Raji (cell line): ENCODE data around the gene IVD.

Experiments
- POLR2A ChIP-seq: IDR thresholded peaks from 2 replicates; pipeline ENCODE4 v1.6.1; 2011; ENCODE audit warnings: low read depth, low read length, control low read depth; ENCODE audit not compliant: insufficient read depth

IVD gene

DNA sequence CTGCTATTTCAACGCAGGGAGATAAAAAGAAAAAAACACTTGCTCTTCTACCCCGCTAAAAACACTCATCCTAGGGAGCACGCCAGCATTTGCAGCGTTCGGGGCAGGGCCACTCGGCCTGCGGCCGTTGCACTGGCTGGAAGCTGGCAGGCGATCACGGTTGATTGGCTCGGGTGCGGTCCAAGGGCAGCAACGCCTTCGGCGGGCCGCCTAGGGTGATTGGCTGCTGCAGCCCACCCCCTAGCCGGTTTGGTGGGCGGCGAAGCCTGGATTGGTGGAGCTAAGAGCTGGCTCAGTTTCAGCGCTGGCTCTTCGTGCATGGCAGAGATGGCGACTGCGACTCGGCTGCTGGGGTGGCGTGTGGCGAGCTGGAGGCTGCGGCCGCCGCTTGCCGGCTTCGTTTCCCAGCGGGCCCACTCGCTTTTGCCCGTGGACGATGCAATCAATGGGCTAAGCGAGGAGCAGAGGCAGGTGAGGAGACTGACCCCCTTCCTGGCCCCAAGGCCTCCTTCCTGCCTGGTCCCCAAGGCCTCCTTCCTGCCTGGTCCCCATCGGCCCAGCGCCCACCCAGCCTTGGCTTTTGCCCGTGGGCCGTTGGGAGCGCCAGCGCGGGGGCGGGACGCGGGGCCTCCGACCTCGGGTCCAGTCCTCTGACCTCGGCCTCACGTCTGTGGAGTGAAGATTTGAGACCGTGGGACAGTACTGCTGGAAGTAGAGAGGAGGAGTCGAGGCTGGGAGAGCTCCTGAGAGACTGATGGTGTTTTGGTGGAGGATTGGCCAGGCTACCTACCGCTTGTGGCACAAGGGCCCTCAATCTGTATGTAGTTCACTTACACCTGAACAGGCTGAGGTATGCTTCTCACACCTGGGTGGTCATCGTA is at the start of gene IVD:
TSS of gene IVD (plus strand) at position 295 of the 881 bp plus-strand sequence. CDS start at position 328, 33 bp downstream.
- peak; percentile 86 for TF ChIP-seq POLR2A

DNA sequence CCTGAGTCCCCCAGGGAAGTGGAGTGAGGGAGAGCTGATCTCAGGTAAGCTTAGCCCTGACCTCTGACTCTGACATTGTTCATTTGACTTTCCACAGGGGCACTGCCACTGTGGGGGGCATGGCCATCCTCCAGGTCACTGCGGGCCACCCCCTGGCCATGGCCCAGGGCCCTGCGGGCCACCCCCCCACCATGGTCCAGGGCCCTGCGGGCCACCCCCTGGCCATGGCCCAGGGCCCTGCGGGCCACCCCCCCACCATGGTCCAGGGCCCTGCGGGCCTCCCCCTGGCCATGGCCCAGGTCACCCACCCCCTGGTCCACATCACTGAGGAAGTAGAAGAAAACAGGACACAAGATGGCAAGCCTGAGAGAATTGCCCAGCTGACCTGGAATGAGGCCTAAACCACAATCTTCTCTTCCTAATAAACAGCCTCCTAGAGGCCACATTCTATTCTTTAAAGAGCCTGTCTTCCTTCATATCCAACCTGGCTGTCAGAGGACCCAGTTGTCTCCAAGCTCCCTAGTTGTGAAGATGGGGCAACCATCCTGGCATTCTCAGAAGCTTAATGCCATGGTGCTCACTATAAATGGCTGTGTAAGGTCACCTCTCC is 49.5 kb upstream of the IVD start:
- no peak for TF ChIP-seq POLR2A

- TF ChIP-seq POLR2A, result no peak
Measured at GRCh38 chr15:40357246-40357645, 48.3 kb upstream of the IVD start.

DNA sequence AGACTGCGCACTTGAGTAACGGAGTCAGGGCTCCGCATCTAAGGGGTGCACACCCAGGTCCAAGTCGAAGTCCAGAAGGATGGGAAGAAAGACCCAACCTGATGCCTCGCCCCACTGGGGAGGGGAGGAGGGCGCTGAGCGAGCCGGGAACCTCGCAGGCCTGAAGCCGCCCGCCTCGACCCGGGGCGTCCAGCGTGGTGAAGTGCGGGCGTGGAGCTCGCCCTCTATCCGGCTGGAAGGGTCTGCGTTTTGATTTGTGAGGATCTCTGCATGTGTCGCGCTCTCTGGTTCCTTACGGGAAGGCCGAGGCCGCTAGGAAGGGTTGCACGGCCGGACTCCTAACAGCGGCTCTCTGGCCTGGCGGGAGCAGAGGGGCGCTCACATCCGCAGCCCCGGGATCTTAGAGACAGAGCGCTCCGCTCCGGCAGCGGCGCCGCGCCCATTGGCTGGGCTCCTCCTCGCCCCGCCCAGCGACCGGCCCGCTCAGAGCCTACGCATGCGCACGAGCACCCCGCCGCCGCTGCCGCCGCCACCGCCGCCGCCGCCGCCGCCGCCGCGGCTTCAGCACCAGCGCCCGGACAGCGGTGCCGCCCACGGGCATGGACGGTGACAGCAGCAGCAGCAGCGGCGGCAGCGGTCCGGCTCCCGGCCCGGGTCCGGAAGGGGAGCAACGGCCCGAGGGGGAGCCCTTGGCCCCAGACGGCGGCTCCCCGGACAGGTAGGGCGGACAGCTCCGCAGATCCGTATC is 47.7 kb upstream of the IVD start, which contains the start of gene DISP2:
TSS of gene DISP2 (plus strand) at position 497 of the 748 bp plus-strand sequence. CDS start at position 600, 103 bp downstream.
- peak; percentile 58 for TF ChIP-seq POLR2A

GRCh38 chr15:40358471-40359353 is 46.9 kb upstream of the IVD start:
- TF ChIP-seq POLR2A, result peak; percentile 69

- TF ChIP-seq POLR2A, result no peak
Measured at GRCh38 chr15:40360015-40360414, 45.6 kb upstream of the IVD start.

- TF ChIP-seq POLR2A, result no peak
Measured at GRCh38 chr15:40361640-40362039, 44.0 kb upstream of the IVD start.

DNA sequence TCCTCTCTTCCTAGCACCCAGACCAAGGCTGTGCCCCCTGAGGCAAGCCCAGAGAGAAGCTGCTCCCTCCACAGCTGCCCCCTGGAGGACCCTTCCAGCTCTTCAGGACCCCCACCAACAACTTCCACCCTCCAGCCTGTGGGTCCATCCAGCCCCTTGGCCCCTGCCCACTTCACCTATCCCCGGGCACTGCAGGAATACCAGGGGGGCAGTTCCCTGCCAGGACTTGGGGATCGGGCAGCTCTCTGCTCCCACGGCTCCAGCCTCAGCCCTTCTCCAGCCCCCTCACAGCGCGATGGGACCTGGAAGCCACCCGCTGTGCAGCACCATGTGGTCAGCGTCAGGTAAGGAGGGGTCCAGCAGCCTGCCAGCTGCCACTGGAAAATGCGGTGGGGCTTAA is 42.0 kb upstream of the IVD start:
- TF ChIP-seq POLR2A, result no peak

- no peak for TF ChIP-seq POLR2A
Measured at GRCh38 chr15:40364251-40364650, 41.3 kb upstream of the IVD start.

- no peak for TF ChIP-seq POLR2A
Measured at GRCh38 chr15:40365016-40365415, 40.6 kb upstream of the IVD start.

- TF ChIP-seq POLR2A, result no peak
Measured at GRCh38 chr15:40365624-40366456, 39.8 kb upstream of the IVD start.

DNA sequence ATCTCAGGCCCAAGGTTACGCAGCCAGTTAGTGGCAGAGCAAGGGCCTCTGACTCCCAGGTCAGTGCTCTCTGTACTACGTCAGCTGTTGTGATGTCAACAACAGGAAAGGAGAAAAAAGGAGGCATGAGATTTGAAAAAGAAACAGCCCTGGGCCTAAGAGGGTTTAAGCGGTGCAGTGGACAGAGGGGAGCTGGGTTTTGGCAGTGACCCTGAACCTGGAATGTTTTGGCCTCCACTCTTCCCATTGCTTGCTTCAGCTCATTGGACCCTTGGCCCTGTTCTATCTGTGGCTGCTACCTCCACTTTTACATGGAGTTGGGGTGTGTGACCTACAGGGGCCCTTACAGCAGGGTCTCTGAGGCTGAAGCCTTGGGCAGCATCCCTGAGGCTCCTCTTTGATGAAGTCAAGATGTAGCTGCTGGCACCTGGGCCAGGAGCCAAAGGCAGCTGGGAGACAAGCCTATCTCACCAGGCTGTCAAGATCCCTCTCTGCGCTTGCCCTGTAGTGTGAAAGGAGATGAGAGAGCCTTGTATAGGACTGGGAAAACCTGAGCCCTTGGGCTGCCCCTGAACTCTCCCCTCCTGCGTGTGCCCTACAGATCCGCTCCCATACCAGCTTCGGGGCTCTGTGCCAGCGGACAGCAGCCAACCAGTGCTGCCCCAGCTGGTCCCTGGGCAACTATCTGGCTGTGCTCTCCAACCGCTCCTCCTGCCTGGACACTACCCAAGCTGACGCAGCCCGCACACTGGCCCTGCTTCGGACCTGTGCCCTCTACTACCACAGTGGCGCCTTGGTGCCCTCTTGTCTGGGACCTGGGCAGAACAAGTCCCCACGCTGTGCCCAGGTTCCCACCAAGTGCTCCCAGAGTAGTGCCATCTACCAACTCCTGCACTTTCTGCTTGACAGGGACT is 38.9 kb upstream of the IVD start:
- TF ChIP-seq POLR2A, result no peak

DNA sequence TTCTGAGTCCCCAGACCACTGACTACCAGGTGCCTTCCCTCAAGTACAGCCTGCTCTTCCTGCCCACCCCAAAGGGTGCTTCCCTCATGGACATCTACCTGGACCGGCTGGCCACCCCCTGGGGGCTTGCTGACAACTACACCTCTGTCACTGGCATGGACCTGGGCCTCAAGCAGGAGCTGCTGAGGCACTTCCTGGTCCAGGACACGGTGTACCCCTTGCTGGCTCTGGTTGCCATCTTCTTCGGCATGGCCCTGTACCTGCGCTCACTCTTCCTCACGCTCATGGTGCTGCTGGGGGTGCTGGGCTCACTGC is 38.3 kb upstream of the IVD start:
- TF ChIP-seq POLR2A, result no peak
